ENCODE results near the gene ST3GAL4. TPM values are rescaled to one million over a fixed set of nuclear protein-coding genes. Genes with fewer than 3 reads are reported as not detected.

The ST3GAL4 gene
- total RNA-seq, 1 experiment from 2014 or later: 17.3 TPM

GRCh38 chr11:126434950-126435335 is 79.5 kb downstream of the ST3GAL4 start:
- H3K27me3 Mint-ChIP-seq (ENCODE audit: low read depth): no peaks in the 10 kb centered on the region; the same call in 1 of the 2 replicates
- no peak overlapping the region for H3K27ac Mint-ChIP-seq
- DNase-seq (ENCODE audit: low spot score) (peak; percentile 36), ATAC-seq (peak; percentile 57)
- H3K9me3 Mint-ChIP-seq: no peaks in the 10 kb centered on the region
- POLR2A ChIA-PET: no interaction called here
- no peaks in the 10 kb centered on the region for H3K36me3 Mint-ChIP-seq
- TF ChIP-seq ZNF416 (CRISPR knock-in tag; IDR thresholded peaks at IDR 0.05) (no peak), ZNF423 (CRISPR knock-in tag; IDR thresholded peaks at IDR 0.05) (peak; percentile 48; the same call in 1 of the 2 replicates)
- H3K4me3 Mint-ChIP-seq: no peak overlapping the region
- peaks cover 19% of the 10 kb centered on the region for H3K4me1 Mint-ChIP-seq
- CTCF ChIA-PET: interaction anchor here (1.0 to 2.7 kb wide), 2 partner anchors 46 to 281 kb away, joined by 3 to 15 read pairs; no protein-coding TSS in a partner anchor

- Mint-ChIP-seq H3K9me3 (no peaks in the 10 kb centered on the region), H3K4me1 (peaks cover 32% of the 10 kb centered on the region), H3K27ac (no peak overlapping the region), H3K36me3 (no peaks in the 10 kb centered on the region), H3K4me3 (no peak overlapping the region), H3K27me3 (ENCODE audit: low read depth) (no peaks in the 10 kb centered on the region; the same call in 1 of the 2 replicates)
- ChIA-PET CTCF (interaction anchor here (2.7 kb wide), 1 partner anchor 44 kb away, joined by 15 read pairs; no protein-coding TSS in a partner anchor), POLR2A (no interaction called here)
- DNase-seq (ENCODE audit: low spot score) (no peak), ATAC-seq (no peak)
- no peak for TF ChIP-seq SOX15 (CRISPR knock-in tag; IDR thresholded peaks at IDR 0.05)
- TF ChIP-seq SMAD4 (CRISPR knock-in tag; IDR thresholded peaks at IDR 0.05): no peak
- TF ChIP-seq PRRX2 (CRISPR knock-in tag; IDR thresholded peaks at IDR 0.05): no peak
- no peak for TF ChIP-seq HMGXB4 (CRISPR knock-in tag; IDR thresholded peaks at IDR 0.05)
- TF ChIP-seq ZMAT4 (CRISPR knock-in tag; IDR thresholded peaks at IDR 0.05): no peak
- no peak for TF ChIP-seq MYBL2 (CRISPR knock-in tag; IDR thresholded peaks at IDR 0.05)
- TF ChIP-seq RORB (CRISPR knock-in tag; IDR thresholded peaks at IDR 0.05): no peak
- TF ChIP-seq GRHL2 (CRISPR knock-in tag; IDR thresholded peaks at IDR 0.05; ENCODE audit: insufficient replicate concordance, severe bottlenecking): no peak
- no peak for TF ChIP-seq GABPB1 (CRISPR knock-in tag; IDR thresholded peaks at IDR 0.05)
- TF ChIP-seq ZNF671 (CRISPR knock-in tag; IDR thresholded peaks at IDR 0.05): no peak
- no peak for TF ChIP-seq MXD4 (CRISPR knock-in tag; IDR thresholded peaks at IDR 0.05; ENCODE audit: borderline replicate concordance)
These were observed 80.8 kb downstream of the ST3GAL4 start for GRCh38 chr11:126436209-126436755.

GRCh38 chr11:126437731-126438130 is 82.2 kb downstream of the ST3GAL4 start:
- Mint-ChIP-seq H3K27me3 (ENCODE audit: low read depth) (no peaks in the 10 kb centered on the region; the same call in 1 of the 2 replicates), H3K27ac (no peak overlapping the region), H3K4me1 (peaks cover 43% of the 10 kb centered on the region), H3K36me3 (no peaks in the 10 kb centered on the region), H3K4me3 (no peak overlapping the region), H3K9me3 (no peaks in the 10 kb centered on the region)
- ChIA-PET CTCF (no interaction called here), POLR2A (no interaction called here)
- ATAC-seq (no peak), DNase-seq (ENCODE audit: low spot score) (no peak)
- TF ChIP-seq MLX (CRISPR knock-in tag; IDR thresholded peaks at IDR 0.05) (no peak), ZNF532 (CRISPR knock-in tag; IDR thresholded peaks at IDR 0.05; ENCODE audit: borderline replicate concordance) (no peak), ZNF232 (CRISPR knock-in tag; IDR thresholded peaks at IDR 0.05) (no peak), FOXP1 (CRISPR knock-in tag; IDR thresholded peaks at IDR 0.05; ENCODE audit: borderline replicate concordance) (no peak), ATF2 (CRISPR knock-in tag; IDR thresholded peaks at IDR 0.05; ENCODE audit: borderline replicate concordance, low read depth) (no peak), ATF6 (CRISPR knock-in tag; IDR thresholded peaks at IDR 0.05) (no peak)
